GM21825 (cell line): ENCODE results near the gene BTBD2.
A peak's percentile ranks its signal among the peaks of the same experiment; 100 is the strongest.

Source experiments
- ATAC-seq: cut with Tn5 transposase; IDR thresholded peaks from one replicate; pipeline ENCODE4 v1.9.1; 2021; ENCODE audit warnings: mild to moderate bottlenecking, moderate library complexity; ENCODE audit not compliant: unreplicated experiment

BTBD2 gene

DNA sequence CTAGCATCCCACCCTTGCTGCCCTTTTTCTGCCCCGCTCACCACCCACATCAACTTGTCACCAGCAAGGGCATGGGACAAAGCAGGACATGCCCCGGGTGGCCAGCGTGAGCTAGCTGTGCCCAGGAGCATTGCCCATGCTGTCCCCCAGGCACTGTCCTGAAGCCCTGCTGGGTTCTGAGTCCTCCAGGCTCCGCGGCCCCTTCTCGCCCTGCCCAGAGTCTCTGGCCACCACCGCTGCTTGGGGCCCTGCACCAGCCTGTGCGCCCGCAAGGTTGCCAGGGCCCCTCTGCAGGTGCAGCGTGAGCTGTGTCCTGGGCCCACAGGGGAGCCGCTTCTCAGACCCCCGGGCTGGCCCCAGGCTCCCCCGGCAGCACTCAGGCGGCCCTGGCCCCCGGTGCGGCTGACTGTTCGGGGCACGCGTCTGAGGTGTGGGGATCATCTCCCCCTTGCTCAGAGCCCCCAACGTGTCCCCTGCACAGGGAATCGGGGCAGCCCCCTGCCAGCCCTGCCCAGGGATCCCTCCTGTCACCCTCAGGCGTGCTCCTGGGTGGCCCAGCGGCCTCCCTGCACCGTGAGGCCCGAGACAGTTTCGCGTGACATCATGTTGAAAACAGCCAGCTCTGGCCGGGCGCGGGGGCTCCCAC, 70.5 kb downstream of the BTBD2 start:
- no peak for ATAC-seq

DNA sequence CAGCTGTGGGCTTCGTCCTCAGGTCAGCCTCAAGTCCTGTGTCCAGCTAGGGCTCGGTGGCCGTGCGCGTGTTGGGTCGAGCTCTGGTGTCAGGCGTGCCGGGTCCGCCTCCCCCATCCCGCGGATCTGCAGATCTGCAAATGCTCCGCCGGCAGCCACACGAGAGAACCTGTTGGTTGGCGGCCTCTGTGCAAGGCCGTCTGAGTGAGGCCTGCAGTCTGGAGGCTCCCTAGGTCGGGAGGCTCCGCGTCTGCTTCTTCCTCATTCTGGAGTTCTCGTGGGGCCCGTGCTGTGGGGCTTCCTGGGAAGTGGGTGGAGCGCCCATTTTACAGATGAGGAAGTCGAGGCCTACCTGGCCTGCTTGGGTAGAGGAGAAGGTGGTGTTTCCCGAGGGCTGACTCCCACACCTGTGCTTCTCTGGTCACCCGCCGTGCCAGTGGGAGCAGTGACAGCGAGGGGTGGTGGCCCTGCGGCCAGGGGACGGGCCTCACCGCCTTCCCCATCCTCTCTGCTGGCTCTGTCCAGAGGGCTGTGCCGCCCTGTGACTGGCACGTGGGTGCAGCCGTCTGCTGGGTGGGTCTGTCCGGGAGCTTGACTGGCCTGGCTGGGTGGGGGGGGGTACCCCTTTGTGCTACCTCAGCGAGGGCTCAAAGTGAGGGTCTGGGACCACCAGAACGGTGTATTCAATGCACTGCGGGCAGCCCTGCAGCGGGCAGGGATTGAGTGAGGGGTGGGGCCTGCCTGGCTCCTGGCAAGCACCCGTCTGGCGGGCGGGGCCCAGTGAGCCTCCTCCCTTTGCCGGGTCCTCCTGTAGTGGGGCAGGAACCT, 71.2 kb downstream of the BTBD2 start:
- no peak for ATAC-seq

GRCh38 chr19:1943661-1944087, 71.8 kb downstream of the BTBD2 start:
- no peak for ATAC-seq

GRCh38 chr19:1942934-1943555, 72.5 kb downstream of the BTBD2 start:
- ATAC-seq: peak; percentile 2

GRCh38 chr19:1942078-1942933, 73.2 kb downstream of the BTBD2 start:
- peak; percentile 34 for ATAC-seq

DNA sequence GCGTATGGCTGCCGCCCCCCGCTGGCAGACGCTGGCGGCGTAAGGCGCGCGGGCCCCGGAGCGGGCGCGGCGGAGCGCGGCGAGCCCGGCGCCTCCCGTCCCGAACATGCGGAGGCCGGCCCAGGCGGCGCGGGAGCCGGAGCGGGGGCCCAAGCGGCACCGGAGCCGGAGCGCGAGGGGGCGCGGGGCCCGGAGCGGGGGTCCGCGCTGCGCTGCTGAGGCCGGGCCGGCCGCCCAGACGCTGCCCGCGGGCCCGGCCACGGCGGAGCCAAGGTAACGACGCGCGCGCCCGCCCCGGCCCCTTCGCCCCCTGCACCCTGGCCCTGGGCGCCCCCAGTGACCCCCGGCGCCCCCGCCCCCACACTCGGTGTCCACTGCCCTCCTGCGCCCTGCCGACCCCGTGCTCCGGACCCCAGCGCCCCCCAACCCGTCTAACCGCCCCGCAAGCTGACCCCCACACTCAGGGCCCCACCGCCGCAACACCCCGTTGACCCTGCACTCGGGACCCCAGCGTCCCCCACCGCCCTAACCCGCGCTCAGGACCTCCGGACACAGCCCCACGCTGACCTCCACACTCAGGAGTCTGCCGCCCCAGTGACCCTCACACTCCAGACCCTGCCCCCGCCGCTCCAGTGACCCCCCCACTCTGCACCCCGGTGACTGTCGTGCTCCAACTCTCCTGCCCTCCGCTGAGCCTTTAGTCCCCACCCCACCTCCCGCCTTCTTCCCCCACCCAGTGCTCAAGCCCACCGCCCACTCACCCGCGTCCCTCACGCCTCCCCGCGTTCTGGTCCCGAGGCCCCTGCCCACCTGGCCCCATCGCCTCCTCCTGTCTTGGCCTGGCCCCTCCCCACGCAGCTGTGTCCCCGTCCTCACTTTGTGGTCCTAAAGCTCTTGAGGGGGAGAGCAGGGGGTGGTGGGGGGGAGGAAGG, 74.1 kb downstream of the BTBD2 start, which contains the start of gene CSNK1G2:
TSS of gene CSNK1G2 (plus strand) at position 27 of the 932 bp plus-strand sequence. CDS start 28,601 bp downstream, outside the sequence.
- no peak for ATAC-seq

- ATAC-seq: no peak
Observed at GRCh38 chr19:1938071-1938470, 77.4 kb downstream of the BTBD2 start.

DNA sequence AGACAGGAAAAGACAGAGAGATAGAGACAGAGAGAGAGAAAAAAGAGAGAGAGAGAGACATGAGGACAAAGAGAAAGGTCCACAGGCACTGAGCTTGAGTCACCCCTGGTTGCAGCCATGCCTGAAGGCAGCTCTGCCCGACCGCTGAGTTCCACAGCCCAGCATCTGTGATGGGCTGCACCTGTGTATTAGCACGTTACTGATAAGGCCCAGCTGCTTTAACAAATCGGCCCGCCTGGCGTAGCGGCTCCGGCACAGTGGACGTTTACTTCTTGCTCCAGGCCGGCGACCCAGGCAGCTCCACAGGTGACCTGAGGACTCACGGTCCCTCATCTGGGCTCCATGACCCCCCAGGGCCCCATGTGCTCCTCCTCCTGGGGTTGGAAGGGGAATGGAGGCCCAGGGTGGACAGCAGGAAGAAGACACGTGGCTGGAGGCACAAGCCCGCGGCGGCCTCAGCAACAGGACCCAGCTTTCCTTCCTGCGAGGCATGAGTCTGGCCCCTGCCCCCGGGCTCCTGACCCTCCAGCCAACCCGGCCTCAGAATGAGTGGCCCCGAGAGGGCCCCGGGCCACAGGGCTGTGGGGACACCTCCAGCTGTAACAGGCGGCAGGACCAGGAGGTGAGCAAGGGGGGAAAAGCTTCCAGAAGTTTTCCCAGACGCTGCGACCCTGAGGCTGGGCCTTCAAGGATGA, 78.5 kb downstream of the BTBD2 start:
- no peak for ATAC-seq

DNA sequence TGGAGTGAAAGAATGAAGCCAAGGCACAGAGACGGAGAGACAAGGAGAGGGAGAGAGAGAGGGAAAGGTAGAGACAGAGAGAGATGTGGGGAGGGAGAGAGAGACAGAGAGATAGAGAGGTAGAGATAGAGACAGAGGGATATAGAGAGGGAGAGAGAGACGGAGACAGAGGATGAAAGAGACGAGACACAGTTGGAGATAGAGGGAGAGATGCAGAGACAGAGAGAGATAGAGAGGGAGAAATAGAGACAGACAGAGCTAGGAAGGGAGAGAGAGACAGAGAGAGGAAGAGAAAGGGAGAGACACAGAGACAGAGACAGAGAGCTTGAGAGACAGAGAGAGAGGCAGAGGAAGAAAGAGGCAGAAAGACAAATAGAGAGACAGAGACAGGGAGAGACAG, 79.1 kb downstream of the BTBD2 start:
- ATAC-seq: no peak

GRCh38 chr19:1935484-1936208, 79.9 kb downstream of the BTBD2 start:
- ATAC-seq: no peak
